Body of pancreas (tissue), 4 donors: ENCODE data around the gene DAPK3.
A peak's percentile ranks its signal among the peaks of the same experiment; 100 is the strongest.

Source experiments
- POLR2A ChIP-seq, 3 donors: fragments of 450-650 bp; IDR thresholded peaks; one replicate each; pipeline ENCODE4 v1.6.1; 2016; ENCODE audit warnings: antibody characterized with exemption in 3 of 3, mild to moderate bottlenecking in 2 of 3
- TF ChIP-seq, protein P1 (sequence below), 7 experiments: fragments of 450-650 bp in 4 of 7; fragments of 200-600 bp in 3 of 7; sonication (generic) in 3 of 7; IDR thresholded peaks; one replicate each; pipeline ENCODE4 v1.5.1; 2016 to 2019; ENCODE audit warnings: antibody characterized with exemption in 7 of 7

- TF ChIP-seq, protein P1, sequence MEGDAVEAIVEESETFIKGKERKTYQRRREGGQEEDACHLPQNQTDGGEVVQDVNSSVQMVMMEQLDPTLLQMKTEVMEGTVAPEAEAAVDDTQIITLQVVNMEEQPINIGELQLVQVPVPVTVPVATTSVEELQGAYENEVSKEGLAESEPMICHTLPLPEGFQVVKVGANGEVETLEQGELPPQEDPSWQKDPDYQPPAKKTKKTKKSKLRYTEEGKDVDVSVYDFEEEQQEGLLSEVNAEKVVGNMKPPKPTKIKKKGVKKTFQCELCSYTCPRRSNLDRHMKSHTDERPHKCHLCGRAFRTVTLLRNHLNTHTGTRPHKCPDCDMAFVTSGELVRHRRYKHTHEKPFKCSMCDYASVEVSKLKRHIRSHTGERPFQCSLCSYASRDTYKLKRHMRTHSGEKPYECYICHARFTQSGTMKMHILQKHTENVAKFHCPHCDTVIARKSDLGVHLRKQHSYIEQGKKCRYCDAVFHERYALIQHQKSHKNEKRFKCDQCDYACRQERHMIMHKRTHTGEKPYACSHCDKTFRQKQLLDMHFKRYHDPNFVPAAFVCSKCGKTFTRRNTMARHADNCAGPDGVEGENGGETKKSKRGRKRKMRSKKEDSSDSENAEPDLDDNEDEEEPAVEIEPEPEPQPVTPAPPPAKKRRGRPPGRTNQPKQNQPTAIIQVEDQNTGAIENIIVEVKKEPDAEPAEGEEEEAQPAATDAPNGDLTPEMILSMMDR (IDR thresholded peaks at IDR 0.05) = no peak
- peak in 2 of 3 donors; percentile 47 to 53 for TF ChIP-seq POLR2A (IDR thresholded peaks at IDR 0.05)
Observed at GRCh38 chr19:4012092-4012974, 41.4 kb upstream of the DAPK3 start.
